HL-60 (cell line): ENCODE measurements around the gene POM121L2.
"Not testable (repeated sequence)": the region's sequence is repeated elsewhere in the genome, so short reads cannot be mapped to it uniquely, and the experiment has no call there.

Experiments used
- DNase-seq, 2 experiments: peaks; one replicate each; pipeline ENCODE4 v3.0.0-alpha.2; 2010 to 2020; ENCODE audit warnings: low read depth in 1 of 2, low spot score in 1 of 2
- H3K27ac ChIP-seq: fragments of 250-450 bp; sonication (Bioruptor Pico); replicated peaks from 2 replicates; pipeline ENCODE4 v1.5.1; 2020; ENCODE audit warnings: mild to moderate bottlenecking, moderate library complexity
- H3K27me3 ChIP-seq: fragments of 250-450 bp; sonication (Bioruptor Pico); 2 replicates; pipeline ENCODE4 v1.5.1; 2021; ENCODE audit warnings: mild to moderate bottlenecking, moderate library complexity; ENCODE audit not compliant: insufficient read depth, poor library complexity, severe bottlenecking
- H3K4me3 ChIP-seq: replicated peaks from 2 replicates; pipeline ENCODE4 v1.5.1; 2011; ENCODE audit warnings: mild to moderate bottlenecking, control low read depth, low read length; ENCODE audit not compliant: insufficient read depth
- GABPA ChIP-seq: IDR thresholded peaks from 2 replicates; pipeline ENCODE4 v1.6.1; 2012; ENCODE audit warnings: low read depth
- POLR2AphosphoS5 ChIP-seq: IDR thresholded peaks from 2 replicates; pipeline ENCODE4 v1.6.1; 2012; ENCODE audit warnings: low read depth
- SPI1 ChIP-seq: IDR thresholded peaks from 2 replicates; pipeline ENCODE4 v1.6.1; 2012; ENCODE audit warnings: low read depth, mild to moderate bottlenecking, borderline replicate concordance
- TF ChIP-seq, protein P1 (sequence below): IDR thresholded peaks from one replicate; pipeline ENCODE4 v1.5.1; 2011; ENCODE audit warnings: low read length, control low read depth, inconsistent platforms; ENCODE audit not compliant: insufficient read depth
- TF ChIP-seq, protein P2 (sequence below): IDR thresholded peaks from 2 replicates; pipeline ENCODE4 v1.6.1; 2012; ENCODE audit warnings: low read depth; ENCODE audit not compliant: insufficient replicate concordance

Gene POM121L2

DNA sequence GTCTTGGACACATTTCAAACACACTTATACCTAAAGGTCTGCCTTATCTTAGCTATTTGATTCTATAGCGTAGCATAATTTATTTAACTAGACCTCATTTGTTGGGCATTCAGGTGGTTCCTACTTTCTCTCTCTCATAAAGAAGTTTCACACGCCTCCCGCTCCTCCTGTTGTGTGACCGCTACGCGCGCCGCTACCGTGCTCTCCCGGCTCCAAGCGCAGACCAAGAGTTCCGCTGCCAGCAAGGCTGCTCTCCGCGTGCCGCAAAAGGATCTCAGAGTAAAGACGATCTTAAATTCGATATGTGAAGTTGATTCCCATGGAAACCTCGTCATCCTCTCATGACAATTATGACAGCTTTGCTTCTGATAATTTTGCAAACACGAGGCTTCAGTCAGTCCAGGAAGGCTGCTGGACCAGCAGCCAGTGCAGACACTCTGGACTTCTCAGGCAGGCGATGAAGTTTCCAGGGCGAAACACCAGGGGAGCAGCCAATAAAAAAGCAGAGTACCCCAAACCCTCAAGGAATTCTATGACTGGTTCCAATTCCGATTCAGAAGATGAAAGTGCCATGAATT, 44.1 kb downstream of the POM121L2 start:
- H3K4me3 ChIP-seq = no peak overlapping the region

DNA sequence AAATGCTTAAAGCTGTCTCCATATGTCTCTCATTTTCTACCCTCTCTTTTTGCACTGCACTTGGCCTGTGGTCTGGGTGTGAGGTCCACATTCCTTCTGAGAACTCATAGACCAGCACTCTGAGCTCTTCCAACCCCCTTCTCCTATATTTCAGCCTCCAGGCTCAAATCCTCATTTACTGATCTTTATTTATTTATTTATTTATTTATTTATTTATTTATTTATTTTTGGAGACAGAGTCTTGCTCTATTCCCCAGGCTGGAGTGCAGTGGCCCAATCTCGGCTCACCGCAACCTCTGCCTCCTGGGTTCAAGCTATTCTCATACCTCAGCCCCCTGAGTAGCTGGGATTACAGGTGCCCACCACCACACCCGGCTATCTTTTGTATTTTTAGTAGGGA, 45.1 kb downstream of the POM121L2 start:
- H3K27me3 ChIP-seq, H3K4me3 ChIP-seq, DNase-seq, H3K27ac ChIP-seq: not testable (repeated sequence)

More for the DNA sequence above, 44.1 kb downstream of the POM121L2 start:
- DNase-seq = no peak
- Histone ChIP-seq H3K27me3 (no peaks in the 10 kb centered on the region), H3K27ac (no peak overlapping the region)
- TF ChIP-seq POLR2AphosphoS5 (no peak), GABPA (no peak), SPI1 (no peak)
- TF ChIP-seq, protein P1, sequence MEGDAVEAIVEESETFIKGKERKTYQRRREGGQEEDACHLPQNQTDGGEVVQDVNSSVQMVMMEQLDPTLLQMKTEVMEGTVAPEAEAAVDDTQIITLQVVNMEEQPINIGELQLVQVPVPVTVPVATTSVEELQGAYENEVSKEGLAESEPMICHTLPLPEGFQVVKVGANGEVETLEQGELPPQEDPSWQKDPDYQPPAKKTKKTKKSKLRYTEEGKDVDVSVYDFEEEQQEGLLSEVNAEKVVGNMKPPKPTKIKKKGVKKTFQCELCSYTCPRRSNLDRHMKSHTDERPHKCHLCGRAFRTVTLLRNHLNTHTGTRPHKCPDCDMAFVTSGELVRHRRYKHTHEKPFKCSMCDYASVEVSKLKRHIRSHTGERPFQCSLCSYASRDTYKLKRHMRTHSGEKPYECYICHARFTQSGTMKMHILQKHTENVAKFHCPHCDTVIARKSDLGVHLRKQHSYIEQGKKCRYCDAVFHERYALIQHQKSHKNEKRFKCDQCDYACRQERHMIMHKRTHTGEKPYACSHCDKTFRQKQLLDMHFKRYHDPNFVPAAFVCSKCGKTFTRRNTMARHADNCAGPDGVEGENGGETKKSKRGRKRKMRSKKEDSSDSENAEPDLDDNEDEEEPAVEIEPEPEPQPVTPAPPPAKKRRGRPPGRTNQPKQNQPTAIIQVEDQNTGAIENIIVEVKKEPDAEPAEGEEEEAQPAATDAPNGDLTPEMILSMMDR = no peak
- TF ChIP-seq, protein P2, sequence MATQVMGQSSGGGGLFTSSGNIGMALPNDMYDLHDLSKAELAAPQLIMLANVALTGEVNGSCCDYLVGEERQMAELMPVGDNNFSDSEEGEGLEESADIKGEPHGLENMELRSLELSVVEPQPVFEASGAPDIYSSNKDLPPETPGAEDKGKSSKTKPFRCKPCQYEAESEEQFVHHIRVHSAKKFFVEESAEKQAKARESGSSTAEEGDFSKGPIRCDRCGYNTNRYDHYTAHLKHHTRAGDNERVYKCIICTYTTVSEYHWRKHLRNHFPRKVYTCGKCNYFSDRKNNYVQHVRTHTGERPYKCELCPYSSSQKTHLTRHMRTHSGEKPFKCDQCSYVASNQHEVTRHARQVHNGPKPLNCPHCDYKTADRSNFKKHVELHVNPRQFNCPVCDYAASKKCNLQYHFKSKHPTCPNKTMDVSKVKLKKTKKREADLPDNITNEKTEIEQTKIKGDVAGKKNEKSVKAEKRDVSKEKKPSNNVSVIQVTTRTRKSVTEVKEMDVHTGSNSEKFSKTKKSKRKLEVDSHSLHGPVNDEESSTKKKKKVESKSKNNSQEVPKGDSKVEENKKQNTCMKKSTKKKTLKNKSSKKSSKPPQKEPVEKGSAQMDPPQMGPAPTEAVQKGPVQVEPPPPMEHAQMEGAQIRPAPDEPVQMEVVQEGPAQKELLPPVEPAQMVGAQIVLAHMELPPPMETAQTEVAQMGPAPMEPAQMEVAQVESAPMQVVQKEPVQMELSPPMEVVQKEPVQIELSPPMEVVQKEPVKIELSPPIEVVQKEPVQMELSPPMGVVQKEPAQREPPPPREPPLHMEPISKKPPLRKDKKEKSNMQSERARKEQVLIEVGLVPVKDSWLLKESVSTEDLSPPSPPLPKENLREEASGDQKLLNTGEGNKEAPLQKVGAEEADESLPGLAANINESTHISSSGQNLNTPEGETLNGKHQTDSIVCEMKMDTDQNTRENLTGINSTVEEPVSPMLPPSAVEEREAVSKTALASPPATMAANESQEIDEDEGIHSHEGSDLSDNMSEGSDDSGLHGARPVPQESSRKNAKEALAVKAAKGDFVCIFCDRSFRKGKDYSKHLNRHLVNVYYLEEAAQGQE = no peak

DNA sequence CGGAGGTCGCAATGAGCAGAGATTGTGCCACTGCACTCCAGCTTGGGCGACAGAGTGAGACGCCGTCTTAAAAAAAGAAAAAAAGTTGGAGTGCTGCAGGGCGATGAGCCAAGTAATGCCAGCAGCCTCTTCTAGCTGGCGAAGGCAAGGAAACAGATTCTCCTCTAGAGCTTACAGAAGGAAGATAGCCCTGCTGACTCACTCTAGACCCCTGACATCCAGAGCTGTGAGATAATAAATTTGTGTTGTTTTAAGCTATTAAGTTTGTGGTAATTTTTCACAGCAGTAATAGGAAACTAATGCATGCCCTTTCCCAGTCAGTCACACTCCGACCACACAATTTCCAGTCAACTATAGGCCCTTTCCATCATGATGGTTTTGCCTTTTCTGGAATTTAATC, 48.2 kb downstream of the POM121L2 start:
- Histone ChIP-seq H3K4me3 (no peak overlapping the region), H3K27ac (no peak overlapping the region), H3K27me3 (no peaks in the 10 kb centered on the region)
- no peak for DNase-seq
- TF ChIP-seq, protein P2 = no peak
- TF ChIP-seq, protein P1 = no peak
- TF ChIP-seq SPI1 (no peak), GABPA (no peak), POLR2AphosphoS5 (no peak)

DNA sequence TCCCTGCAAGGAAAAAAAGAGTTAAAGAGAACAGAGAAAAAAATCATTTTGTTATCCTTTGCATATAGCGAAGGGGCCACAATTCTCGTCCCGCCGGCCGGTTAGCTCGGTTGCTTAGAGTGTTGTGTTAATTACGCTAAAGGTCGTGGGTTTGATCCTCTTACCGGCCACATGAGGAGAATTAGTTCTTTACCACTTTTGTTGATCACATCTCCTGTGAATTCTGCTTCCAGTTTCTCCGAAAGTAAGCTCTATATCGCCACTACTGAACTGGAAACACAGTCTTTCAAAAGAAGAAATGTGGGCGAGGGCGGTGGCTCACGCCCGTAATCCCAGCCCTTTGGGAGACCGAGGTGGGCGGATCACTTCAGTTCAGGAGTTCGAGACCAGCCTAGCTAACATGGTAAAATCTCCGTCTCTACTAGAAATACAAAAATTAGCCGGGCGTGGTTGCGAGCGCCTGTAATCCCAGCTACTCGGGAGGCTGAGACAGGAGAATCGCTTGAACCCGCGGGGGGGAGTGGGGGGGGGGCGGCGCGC, 51.2 kb downstream of the POM121L2 start:
- no peak for DNase-seq
- Histone ChIP-seq H3K27ac (no peak overlapping the region), H3K27me3 (no peaks in the 10 kb centered on the region), H3K4me3 (no peak overlapping the region)
- TF ChIP-seq, protein P1 = no peak
- TF ChIP-seq GABPA (no peak), POLR2AphosphoS5 (no peak)
- TF ChIP-seq, protein P2 = no peak
